ENCODE measurements around the gene EGR2. TPM values are rescaled to one million over a fixed set of nuclear protein-coding genes. Genes with fewer than 3 reads are reported as not detected.
A peak's percentile ranks its signal among the peaks of the same experiment; 100 is the strongest.

EGR2 gene
- polyA plus RNA-seq, 1 donor from 2014 or later = 1.7 TPM

DNA sequence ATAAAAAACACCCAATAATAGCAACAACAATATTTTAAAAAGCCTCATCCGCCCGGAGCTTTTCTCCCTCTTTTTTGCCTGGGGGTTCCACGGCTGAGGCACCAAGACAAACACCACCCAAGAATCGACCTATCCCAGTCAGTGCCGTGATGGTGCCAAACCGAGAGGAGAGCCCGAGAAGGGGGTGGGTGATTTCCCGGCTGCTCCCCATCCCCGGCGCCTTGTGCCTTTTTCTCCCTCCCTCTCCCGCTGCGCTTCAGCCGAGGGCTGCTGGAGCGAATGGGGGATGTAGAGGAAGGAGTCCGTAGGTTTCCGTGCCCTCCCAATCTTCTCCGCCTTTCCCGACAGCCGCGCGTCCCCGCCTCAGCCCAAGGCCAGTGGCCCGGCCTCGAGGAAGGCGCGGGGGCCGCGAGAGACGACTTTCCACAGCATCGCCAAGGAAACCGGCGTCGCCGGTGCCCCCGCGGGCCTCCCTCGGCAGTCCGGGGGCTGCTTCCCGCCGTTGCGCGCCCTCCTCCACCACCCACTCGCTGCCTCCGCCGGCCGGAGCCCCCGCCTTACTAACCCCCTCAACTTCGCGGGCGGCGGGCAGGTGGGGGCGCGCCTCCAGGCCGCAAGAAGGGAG is 1.3 kb downstream of the EGR2 start:
- peak overlapping the region; percentile 95 for H3K4me2 ChIP-seq (ENCODE audit: low read length)
- H3K36me3 ChIP-seq (ENCODE audit: insufficient read depth, low read length) = no peaks in the 10 kb centered on the region
- no peaks in the 10 kb centered on the region for H3K9me2 ChIP-seq (ENCODE audit: insufficient read depth, low read length)
- peak overlapping the region; percentile 58 for H3K9ac ChIP-seq (ENCODE audit: low read length)
- TF ChIP-seq POLR2AphosphoS5 (IDR thresholded peaks at IDR 0.05) (peak; percentile 24), MXI1 (conservative IDR thresholded peaks at IDR 0.05; ENCODE audit: poor library complexity, severe bottlenecking) (no peak), EP300 (conservative IDR thresholded peaks at IDR 0.05; ENCODE audit: poor library complexity, severe bottlenecking) (no peak), RAD21 (conservative IDR thresholded peaks at IDR 0.05) (no peak), EZH2 (IDR thresholded peaks at IDR 0.05; ENCODE audit: borderline replicate concordance, insufficient read depth, low read length, poor library complexity, severe bottlenecking) (no peak), CTCF (IDR thresholded peaks at IDR 0.05; ENCODE audit: poor library complexity, severe bottlenecking) (no peak), TAF1 (IDR thresholded peaks at IDR 0.05; ENCODE audit: low read depth) (no peak)
- TF ChIP-seq, protein P1, sequence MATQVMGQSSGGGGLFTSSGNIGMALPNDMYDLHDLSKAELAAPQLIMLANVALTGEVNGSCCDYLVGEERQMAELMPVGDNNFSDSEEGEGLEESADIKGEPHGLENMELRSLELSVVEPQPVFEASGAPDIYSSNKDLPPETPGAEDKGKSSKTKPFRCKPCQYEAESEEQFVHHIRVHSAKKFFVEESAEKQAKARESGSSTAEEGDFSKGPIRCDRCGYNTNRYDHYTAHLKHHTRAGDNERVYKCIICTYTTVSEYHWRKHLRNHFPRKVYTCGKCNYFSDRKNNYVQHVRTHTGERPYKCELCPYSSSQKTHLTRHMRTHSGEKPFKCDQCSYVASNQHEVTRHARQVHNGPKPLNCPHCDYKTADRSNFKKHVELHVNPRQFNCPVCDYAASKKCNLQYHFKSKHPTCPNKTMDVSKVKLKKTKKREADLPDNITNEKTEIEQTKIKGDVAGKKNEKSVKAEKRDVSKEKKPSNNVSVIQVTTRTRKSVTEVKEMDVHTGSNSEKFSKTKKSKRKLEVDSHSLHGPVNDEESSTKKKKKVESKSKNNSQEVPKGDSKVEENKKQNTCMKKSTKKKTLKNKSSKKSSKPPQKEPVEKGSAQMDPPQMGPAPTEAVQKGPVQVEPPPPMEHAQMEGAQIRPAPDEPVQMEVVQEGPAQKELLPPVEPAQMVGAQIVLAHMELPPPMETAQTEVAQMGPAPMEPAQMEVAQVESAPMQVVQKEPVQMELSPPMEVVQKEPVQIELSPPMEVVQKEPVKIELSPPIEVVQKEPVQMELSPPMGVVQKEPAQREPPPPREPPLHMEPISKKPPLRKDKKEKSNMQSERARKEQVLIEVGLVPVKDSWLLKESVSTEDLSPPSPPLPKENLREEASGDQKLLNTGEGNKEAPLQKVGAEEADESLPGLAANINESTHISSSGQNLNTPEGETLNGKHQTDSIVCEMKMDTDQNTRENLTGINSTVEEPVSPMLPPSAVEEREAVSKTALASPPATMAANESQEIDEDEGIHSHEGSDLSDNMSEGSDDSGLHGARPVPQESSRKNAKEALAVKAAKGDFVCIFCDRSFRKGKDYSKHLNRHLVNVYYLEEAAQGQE (IDR thresholded peaks at IDR 0.05; ENCODE audit: borderline replicate concordance) = no peak
- H2AFZ ChIP-seq (ENCODE audit: low read depth, low read length) = no peak overlapping the region
- peaks cover 4% of the 10 kb centered on the region for H3F3A ChIP-seq (ENCODE audit: insufficient read depth, low read length, poor library complexity, severe bottlenecking)
- H3K9me3 ChIP-seq (ENCODE audit: low read length) = no peaks in the 10 kb centered on the region
- H4K20me1 ChIP-seq (ENCODE audit: insufficient read depth) = no peaks in the 10 kb centered on the region
- H3K27ac ChIP-seq (ENCODE audit: low read length) = no peak overlapping the region
- H3K79me2 ChIP-seq (replicated peaks; ENCODE audit: insufficient read depth, low read length) = no peaks in the 10 kb centered on the region
- peaks cover 76% of the 10 kb centered on the region for H3K27me3 ChIP-seq (ENCODE audit: insufficient read depth, low read depth, low read length)
- peak overlapping the region; percentile 80 for H3K4me3 ChIP-seq (ENCODE audit: low read length)

DNA sequence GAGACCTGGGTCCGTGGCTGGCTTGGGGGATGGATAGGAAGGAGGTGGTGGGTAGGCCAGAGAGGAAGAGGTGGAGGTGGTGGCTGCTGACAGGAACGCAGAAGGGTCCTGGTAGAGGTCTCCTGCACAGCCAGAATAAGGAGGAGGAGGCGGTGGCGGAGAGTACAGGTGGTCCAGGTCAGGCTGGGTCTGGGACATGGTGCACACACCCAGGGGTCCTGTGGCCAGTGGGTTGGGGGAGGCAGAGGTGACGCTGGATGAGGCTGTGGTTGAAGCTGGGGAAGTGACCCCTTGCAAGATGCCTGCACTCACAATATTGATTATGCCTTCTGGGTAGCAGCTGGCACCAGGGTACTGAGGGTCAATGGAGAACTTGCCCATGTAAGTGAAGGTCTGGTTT is 2.2 kb downstream of the EGR2 start:
- TF ChIP-seq MXI1 (conservative IDR thresholded peaks at IDR 0.05; ENCODE audit: poor library complexity, severe bottlenecking) (no peak), CTCF (IDR thresholded peaks at IDR 0.05; ENCODE audit: poor library complexity, severe bottlenecking) (no peak)
- H3F3A ChIP-seq (ENCODE audit: insufficient read depth, low read length, poor library complexity, severe bottlenecking) = peaks cover 4% of the 10 kb centered on the region
- H3K9me3 ChIP-seq (ENCODE audit: low read length) = no peaks in the 10 kb centered on the region
- H3K9me2 ChIP-seq (ENCODE audit: insufficient read depth, low read length) = no peaks in the 10 kb centered on the region
- H3K79me2 ChIP-seq (replicated peaks; ENCODE audit: insufficient read depth, low read length) = no peaks in the 10 kb centered on the region
- H3K27me3 ChIP-seq (ENCODE audit: insufficient read depth, low read depth, low read length) = peaks cover 67% of the 10 kb centered on the region
- H3K27ac ChIP-seq (ENCODE audit: low read length) = no peak overlapping the region
- no peaks in the 10 kb centered on the region for H4K20me1 ChIP-seq (ENCODE audit: insufficient read depth)
- no peak overlapping the region for H3K4me2 ChIP-seq (ENCODE audit: low read length)
- H3K4me3 ChIP-seq (ENCODE audit: low read length) = no peak overlapping the region
- no peak overlapping the region for H3K9ac ChIP-seq (ENCODE audit: low read length)
- no peak overlapping the region for H2AFZ ChIP-seq (ENCODE audit: low read depth, low read length)
- no peaks in the 10 kb centered on the region for H3K36me3 ChIP-seq (ENCODE audit: insufficient read depth, low read length)

All from neural cell (in vitro differentiated cells).